Measurements from ENCODE around the gene EXOC3L1. TPM values are rescaled to one million over a fixed set of nuclear protein-coding genes. Genes with fewer than 3 reads are reported as not detected.
A peak's percentile ranks its signal among the peaks of the same experiment; 100 is the strongest.

The EXOC3L1 gene
- total RNA-seq, 4 donors from 2014 or later = 0.29 to 5.1 (median 1.8) TPM

DNA sequence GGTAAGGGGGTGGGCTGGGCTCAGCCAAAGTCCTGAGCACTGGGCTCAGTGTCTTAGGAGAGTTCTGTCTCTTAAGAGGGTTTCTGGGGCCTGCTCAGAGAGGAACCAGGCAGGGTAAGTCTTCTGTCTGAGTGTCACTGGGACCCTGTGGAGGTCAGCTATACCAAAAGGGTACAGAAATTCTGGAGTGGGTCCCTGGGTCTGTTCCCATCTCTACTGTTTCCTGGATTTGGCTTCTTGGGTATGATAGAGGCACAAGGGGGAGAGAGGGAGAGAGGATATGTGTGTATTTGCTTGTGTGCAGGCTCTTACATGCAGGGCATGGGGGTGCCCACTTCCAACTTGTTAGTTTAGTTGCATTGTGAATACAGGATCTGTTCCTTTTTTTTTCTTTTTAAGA, 3.6 kb upstream of the EXOC3L1 start:
- H3K9me3 ChIP-seq = no peaks in the 10 kb centered on the region
- no peaks in the 10 kb centered on the region for H3K27me3 ChIP-seq
- TF ChIP-seq, protein P1, sequence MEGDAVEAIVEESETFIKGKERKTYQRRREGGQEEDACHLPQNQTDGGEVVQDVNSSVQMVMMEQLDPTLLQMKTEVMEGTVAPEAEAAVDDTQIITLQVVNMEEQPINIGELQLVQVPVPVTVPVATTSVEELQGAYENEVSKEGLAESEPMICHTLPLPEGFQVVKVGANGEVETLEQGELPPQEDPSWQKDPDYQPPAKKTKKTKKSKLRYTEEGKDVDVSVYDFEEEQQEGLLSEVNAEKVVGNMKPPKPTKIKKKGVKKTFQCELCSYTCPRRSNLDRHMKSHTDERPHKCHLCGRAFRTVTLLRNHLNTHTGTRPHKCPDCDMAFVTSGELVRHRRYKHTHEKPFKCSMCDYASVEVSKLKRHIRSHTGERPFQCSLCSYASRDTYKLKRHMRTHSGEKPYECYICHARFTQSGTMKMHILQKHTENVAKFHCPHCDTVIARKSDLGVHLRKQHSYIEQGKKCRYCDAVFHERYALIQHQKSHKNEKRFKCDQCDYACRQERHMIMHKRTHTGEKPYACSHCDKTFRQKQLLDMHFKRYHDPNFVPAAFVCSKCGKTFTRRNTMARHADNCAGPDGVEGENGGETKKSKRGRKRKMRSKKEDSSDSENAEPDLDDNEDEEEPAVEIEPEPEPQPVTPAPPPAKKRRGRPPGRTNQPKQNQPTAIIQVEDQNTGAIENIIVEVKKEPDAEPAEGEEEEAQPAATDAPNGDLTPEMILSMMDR (IDR thresholded peaks at IDR 0.05) = no peak
- no peak for TF ChIP-seq POLR2A (IDR thresholded peaks at IDR 0.05)
- intact Hi-C loops (cut with DNase I; ENCODE audit: low total_unique reads) = no loop called here
- H3K4me1 ChIP-seq = peaks cover 9 to 11% of the 10 kb centered on the region in 2 donors
- no peak overlapping the region for H3K4me3 ChIP-seq
- H3K36me3 ChIP-seq = no peaks in the 10 kb centered on the region
- no peak overlapping the region for H3K27ac ChIP-seq
- no peak for DNase-seq

DNA sequence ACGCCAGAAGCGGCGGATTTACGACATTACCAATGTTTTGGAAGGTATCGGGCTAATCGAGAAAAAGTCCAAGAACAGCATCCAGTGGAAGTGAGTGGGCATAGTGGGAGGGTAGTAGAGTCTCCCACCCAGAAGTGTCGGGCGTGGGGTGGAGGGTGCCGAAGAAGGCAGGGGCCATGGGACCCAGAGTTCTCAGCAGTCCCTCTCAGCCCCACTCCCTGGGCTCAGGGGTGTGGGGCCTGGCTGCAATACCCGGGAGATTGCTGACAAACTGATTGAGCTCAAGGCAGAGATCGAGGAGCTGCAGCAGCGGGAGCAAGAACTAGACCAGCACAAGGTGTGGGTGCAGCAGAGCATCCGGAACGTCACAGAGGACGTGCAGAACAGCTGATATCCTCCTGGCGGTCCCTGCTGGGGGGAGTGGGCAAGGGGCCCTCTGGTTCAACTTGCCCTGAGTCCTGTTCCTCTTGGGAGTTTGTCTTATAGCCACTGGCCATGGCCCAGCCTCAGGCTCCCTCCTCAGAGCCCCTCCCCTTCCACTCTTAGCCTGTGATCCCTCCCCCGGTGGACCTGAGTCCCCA, 2.9 kb upstream of the EXOC3L1 start:
- peak overlapping the region; percentile 89 to 90 for H3K4me3 ChIP-seq
- H3K27ac ChIP-seq = peak overlapping the region; percentile 67 to 71
- peaks cover 9 to 11% of the 10 kb centered on the region in 2 donors for H3K4me1 ChIP-seq
- H3K36me3 ChIP-seq = no peaks in the 10 kb centered on the region
- no peaks in the 10 kb centered on the region for H3K9me3 ChIP-seq
- no peaks in the 10 kb centered on the region for H3K27me3 ChIP-seq
- no peak for DNase-seq
- intact Hi-C loops (cut with DNase I; ENCODE audit: low total_unique reads) = no loop called here
- TF ChIP-seq, protein P1 (IDR thresholded peaks at IDR 0.05) = no peak
- TF ChIP-seq POLR2A (IDR thresholded peaks at IDR 0.05) = no peak

DNA sequence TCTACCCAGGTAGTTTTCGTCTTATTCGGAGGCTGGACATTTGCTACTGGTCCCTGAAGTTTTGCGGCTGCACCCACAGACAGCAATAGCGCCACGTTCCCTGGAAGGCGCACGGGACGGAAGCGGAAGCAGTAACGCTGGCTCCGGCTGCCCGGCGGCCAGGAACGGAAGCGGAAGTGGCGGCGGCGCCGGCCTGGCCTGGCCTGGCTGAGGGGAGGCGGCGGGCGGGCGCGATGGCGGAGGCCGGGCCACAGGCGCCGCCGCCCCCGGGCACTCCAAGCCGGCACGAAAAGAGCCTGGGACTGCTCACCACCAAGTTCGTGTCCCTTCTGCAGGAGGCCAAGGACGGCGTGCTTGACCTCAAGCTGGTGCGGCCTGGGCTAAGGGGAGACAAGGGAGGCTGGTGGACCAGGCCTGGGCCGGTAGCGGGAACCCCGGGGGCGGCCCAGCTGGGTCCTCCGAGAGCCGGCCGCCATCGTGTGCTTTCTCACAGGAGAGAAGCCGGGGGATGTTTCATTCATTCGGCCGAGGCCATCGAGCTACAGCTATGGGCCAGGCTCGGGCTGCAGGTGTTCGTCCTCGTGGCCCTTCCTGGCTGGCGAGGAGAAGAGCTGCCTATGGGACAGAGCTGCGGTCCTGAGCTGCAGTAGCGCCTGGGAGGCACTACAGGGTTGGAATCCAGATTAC, 2.2 kb upstream of the EXOC3L1 start, which contains the start of gene E2F4:
Gene E2F4 (plus strand): TSS at position 161 of the 687 bp plus-strand sequence. CDS start 73 bp downstream, at position 234.
- TF ChIP-seq, protein P1 (IDR thresholded peaks at IDR 0.05) = peak in 2 of 4 experiments; percentile 26 to 39
- peak; percentile 29 to 73 for TF ChIP-seq POLR2A (IDR thresholded peaks at IDR 0.05)
- H3K9me3 ChIP-seq = no peaks in the 10 kb centered on the region
- intact Hi-C loops (cut with DNase I; ENCODE audit: low total_unique reads) = no loop called here
- H3K27me3 ChIP-seq = no peaks in the 10 kb centered on the region
- H3K36me3 ChIP-seq = no peaks in the 10 kb centered on the region
- H3K4me1 ChIP-seq = peaks cover 9 to 11% of the 10 kb centered on the region in 2 donors
- H3K27ac ChIP-seq = peak within 1 kb of the TSS; percentile 67 to 71
- DNase-seq = peak; percentile 85 to 88
- peak within 1 kb of the TSS; percentile 89 to 90 for H3K4me3 ChIP-seq

DNA sequence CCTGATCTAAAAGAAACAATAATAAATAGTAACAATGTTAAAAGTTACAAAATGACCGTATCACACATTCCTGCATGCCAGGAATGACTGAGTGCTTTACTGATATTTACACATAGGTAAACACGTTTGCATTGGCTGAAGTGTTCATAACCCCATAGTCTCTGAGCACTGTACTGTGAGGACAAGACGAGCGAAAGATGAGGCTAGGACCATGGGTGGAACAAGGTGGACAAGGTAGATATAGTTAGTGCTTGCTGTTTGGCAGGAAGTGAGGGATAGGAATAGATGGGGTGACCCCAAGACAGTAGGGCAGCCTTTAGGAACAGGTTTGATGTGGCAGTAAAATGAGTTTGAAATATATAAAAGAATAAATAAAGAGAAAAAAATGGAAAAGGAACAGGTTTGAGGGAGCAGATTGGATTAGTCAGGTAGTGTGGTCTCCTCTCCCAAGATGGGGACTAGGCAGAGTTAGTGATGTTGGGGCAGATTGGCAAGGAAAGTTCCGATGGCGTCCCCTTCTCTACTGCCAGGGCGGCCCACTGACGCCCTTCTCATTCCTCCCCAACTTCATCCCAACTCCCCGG, 1.6 kb upstream of the EXOC3L1 start:
- TF ChIP-seq POLR2A (IDR thresholded peaks at IDR 0.05) = no peak
- TF ChIP-seq, protein P1 (IDR thresholded peaks at IDR 0.05) = no peak
- H3K4me3 ChIP-seq = peak overlapping the region; percentile 89 to 90
- H3K4me1 ChIP-seq = peaks cover 9 to 11% of the 10 kb centered on the region in 2 donors
- H3K9me3 ChIP-seq = no peaks in the 10 kb centered on the region
- peak overlapping the region in 1 of 2 donors; percentile 28 for H3K27ac ChIP-seq
- DNase-seq = no peak
- H3K36me3 ChIP-seq = no peaks in the 10 kb centered on the region
- no peaks in the 10 kb centered on the region for H3K27me3 ChIP-seq
- intact Hi-C loops (cut with DNase I; ENCODE audit: low total_unique reads) = no loop called here
